GM12878 (cell line): ENCODE results near the gene ARID3A. TPM values are rescaled to one million over a fixed set of nuclear protein-coding genes. Genes with fewer than 3 reads are reported as not detected.

Source experiments
- BACH1 ChIP-seq: fragments of 450-650 bp; IDR thresholded peaks from 2 replicates; pipeline ENCODE4 v1.6.1; 2017; ENCODE audit warnings: mild to moderate bottlenecking, borderline replicate concordance
- BHLHE40 ChIP-seq, 2 experiments: fragments of 450-650 bp in 1 of 2; IDR thresholded peaks; 2 replicates each; pipeline ENCODE4 v1.6.1; 2011 to 2017; ENCODE audit warnings: low read depth in 2 of 2, borderline replicate concordance in 1 of 2, improper control_type of control experiment in 1 of 2, low read length in 1 of 2, mild to moderate bottlenecking in 1 of 2
- CEBPB ChIP-seq, 2 experiments: fragments of 150-350 bp in 1 of 2; IDR thresholded peaks; 2 replicates each; pipeline ENCODE4 v1.6.1; 2012 to 2014; ENCODE audit warnings: low read depth in 2 of 2, low read length in 2 of 2, borderline replicate concordance in 1 of 2, inconsistent platforms in 1 of 2
- CEBPZ ChIP-seq: fragments of 150-350 bp; IDR thresholded peaks from 2 replicates; pipeline ENCODE4 v1.6.1; 2016; ENCODE audit warnings: low read depth, low read length
- GATAD2B ChIP-seq: fragments of 450-650 bp; conservative IDR thresholded peaks from 2 replicates; pipeline ENCODE4 v1.6.1; 2017; ENCODE audit warnings: low read depth, mild to moderate bottlenecking, moderate library complexity
- IKZF1 ChIP-seq: fragments of 450-650 bp; conservative IDR thresholded peaks from 2 replicates; pipeline ENCODE4 v1.6.1; 2017; ENCODE audit warnings: antibody characterized with exemption, mild to moderate bottlenecking
- LARP7 ChIP-seq: fragments of 450-650 bp; IDR thresholded peaks from 2 replicates; pipeline ENCODE4 v1.6.1; 2017; ENCODE audit warnings: mild to moderate bottlenecking
- MEF2B ChIP-seq: fragments of 450-650 bp; IDR thresholded peaks from 2 replicates; pipeline ENCODE4 v1.6.1; 2018; ENCODE audit warnings: mild to moderate bottlenecking, moderate library complexity; ENCODE audit not compliant: partially characterized antibody, poor library complexity, severe bottlenecking
- NR2C1 ChIP-seq: fragments of 450-650 bp; IDR thresholded peaks from 2 replicates; pipeline ENCODE4 v1.6.1; 2017; ENCODE audit warnings: antibody characterized with exemption, mild to moderate bottlenecking, moderate library complexity
- NR2F1 ChIP-seq: fragments of 450-650 bp; conservative IDR thresholded peaks from 2 replicates; pipeline ENCODE4 v1.6.1; 2017; ENCODE audit warnings: mild to moderate bottlenecking
- RAD21 ChIP-seq: IDR thresholded peaks from 2 replicates; pipeline ENCODE4 v1.6.1; 2011; ENCODE audit warnings: mild to moderate bottlenecking, low read depth, low read length, moderate library complexity; ENCODE audit not compliant: insufficient read depth
- SMC3 ChIP-seq: IDR thresholded peaks from 2 replicates; pipeline ENCODE4 v1.6.1; 2011; ENCODE audit warnings: low read length, improper control_type of control experiment, borderline replicate concordance
- STAT1 ChIP-seq: fragments of 450-650 bp; conservative IDR thresholded peaks from 2 replicates; pipeline ENCODE4 v1.6.1; 2014; ENCODE audit warnings: antibody characterized with exemption, mild to moderate bottlenecking
- TCF12 ChIP-seq: IDR thresholded peaks from 2 replicates; pipeline ENCODE4 v1.6.1; 2011; ENCODE audit warnings: low read depth, mild to moderate bottlenecking, low read length
- polyA plus RNA-seq, 11 experiments: library from polyadenylated mRNA; depleted of rRNA in 4 of 11; unstranded in 6 of 11; stranded (reverse) in 5 of 11; fragments of >200 nt; fragmentation: Nextera tagmentation in 4 of 11; fragmentation: Illumina TruSeq in 1 of 11; extraction: Ambion mirVana in 4 of 11; extraction: Trizol in 1 of 11; gene quantifications; 1 replicate in 1 of 11; 2 replicates in 10 of 11; pipeline versions ENCODE4 v1.2.1 to v1.2.3, GENCODE V29; 2011 to 2016; ENCODE audit warnings: inconsistent platforms in 2 of 11, missing spikeins in 2 of 11, low read depth in 1 of 11
- total RNA-seq, 4 experiments: library from RNA; depleted of rRNA in 3 of 4; stranded (reverse); fragments of >200 nt in 3 of 4; fragmentation: Illumina TruSeq in 1 of 4; extraction: Trizol in 1 of 4; gene quantifications; 2 replicates each; pipeline versions ENCODE4 v1.2.1 to v1.2.3, GENCODE V29; 2013 to 2021
- TF ChIP-seq, protein P1 (sequence below): fragments of 450-650 bp; formaldehyde crosslinking; IDR thresholded peaks from 2 replicates; pipeline ENCODE4 v1.5.0; 2022; ENCODE audit warnings: mild to moderate bottlenecking, missing genetic modification characterization
- TF ChIP-seq, protein P2 (sequence below): fragments of 450-650 bp; conservative IDR thresholded peaks from 2 replicates; pipeline ENCODE4 v1.6.1; 2017; ENCODE audit warnings: mild to moderate bottlenecking, moderate library complexity

The ARID3A gene
- total and polyA plus RNA-seq, 10 of the 15 experiments (the other 5 are each of a cell fraction or from before 2014, with no cell fraction given), result 0.76 to 70.0 (median 16.7) TPM

GRCh38 chr19:982567-983170, 56.8 kb downstream of the ARID3A start (continued):
- TF ChIP-seq, protein P1, sequence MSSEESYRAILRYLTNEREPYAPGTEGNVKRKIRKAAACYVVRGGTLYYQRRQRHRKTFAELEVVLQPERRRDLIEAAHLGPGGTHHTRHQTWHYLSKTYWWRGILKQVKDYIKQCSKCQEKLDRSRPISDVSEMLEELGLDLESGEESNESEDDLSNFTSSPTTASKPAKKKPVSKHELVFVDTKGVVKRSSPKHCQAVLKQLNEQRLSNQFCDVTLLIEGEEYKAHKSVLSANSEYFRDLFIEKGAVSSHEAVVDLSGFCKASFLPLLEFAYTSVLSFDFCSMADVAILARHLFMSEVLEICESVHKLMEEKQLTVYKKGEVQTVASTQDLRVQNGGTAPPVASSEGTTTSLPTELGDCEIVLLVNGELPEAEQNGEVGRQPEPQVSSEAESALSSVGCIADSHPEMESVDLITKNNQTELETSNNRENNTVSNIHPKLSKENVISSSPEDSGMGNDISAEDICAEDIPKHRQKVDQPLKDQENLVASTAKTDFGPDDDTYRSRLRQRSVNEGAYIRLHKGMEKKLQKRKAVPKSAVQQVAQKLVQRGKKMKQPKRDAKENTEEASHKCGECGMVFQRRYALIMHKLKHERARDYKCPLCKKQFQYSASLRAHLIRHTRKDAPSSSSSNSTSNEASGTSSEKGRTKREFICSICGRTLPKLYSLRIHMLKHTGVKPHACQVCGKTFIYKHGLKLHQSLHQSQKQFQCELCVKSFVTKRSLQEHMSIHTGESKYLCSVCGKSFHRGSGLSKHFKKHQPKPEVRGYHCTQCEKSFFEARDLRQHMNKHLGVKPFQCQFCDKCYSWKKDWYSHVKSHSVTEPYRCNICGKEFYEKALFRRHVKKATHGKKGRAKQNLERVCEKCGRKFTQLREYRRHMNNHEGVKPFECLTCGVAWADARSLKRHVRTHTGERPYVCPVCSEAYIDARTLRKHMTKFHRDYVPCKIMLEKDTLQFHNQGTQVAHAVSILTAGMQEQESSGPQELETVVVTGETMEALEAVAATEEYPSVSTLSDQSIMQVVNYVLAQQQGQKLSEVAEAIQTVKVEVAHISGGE, result no peak
- TF ChIP-seq SMC3 (peak; percentile 98), CEBPB (IDR thresholded peaks at IDR 0.05; ENCODE audit: borderline replicate concordance in 1 of 2, low read depth in 2 of 2, low read length in 2 of 2) (no peak), GATAD2B (peak; percentile 95), CEBPZ (no peak), MEF2B (peak; percentile 35), RAD21 (peak; percentile 92), STAT1 (no peak), IKZF1 (peak; percentile 85), BHLHE40 (IDR thresholded peaks at IDR 0.05; ENCODE audit: borderline replicate concordance in 1 of 2, low read depth in 2 of 2, low read length in 1 of 2) (peak; percentile 70 to 89; a peak in 3 of 4 replicates), BACH1 (peak; percentile 73; the same call in 1 of the 2 replicates), NR2C1 (peak; percentile 22; the same call in 1 of the 2 replicates), NR2F1 (peak; percentile 78), LARP7 (peak; percentile 97), TCF12 (0 out of 2 replicates have a peak, but pooled peaks have one; percentile 31)
- TF ChIP-seq, protein P2, sequence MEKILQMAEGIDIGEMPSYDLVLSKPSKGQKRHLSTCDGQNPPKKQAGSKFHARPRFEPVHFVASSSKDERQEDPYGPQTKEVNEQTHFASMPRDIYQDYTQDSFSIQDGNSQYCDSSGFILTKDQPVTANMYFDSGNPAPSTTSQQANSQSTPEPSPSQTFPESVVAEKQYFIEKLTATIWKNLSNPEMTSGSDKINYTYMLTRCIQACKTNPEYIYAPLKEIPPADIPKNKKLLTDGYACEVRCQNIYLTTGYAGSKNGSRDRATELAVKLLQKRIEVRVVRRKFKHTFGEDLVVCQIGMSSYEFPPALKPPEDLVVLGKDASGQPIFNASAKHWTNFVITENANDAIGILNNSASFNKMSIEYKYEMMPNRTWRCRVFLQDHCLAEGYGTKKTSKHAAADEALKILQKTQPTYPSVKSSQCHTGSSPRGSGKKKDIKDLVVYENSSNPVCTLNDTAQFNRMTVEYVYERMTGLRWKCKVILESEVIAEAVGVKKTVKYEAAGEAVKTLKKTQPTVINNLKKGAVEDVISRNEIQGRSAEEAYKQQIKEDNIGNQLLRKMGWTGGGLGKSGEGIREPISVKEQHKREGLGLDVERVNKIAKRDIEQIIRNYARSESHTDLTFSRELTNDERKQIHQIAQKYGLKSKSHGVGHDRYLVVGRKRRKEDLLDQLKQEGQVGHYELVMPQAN, result peak; percentile 76
